ENCODE measurements around the gene IGFBP2. TPM values are rescaled to one million over a fixed set of nuclear protein-coding genes. Genes with fewer than 3 reads are reported as not detected.
A peak's percentile ranks its signal among the peaks of the same experiment; 100 is the strongest.

The IGFBP2 gene
- total RNA-seq, 1 donor from 2014 or later: 371 TPM

GRCh38 chr2:216626168-216626874, 6.9 kb upstream of the IGFBP2 start:
- H3K4me3 ChIP-seq: no peak overlapping the region
- no peaks in the 10 kb centered on the region for H3K36me3 ChIP-seq
- TF ChIP-seq EZH2 (IDR thresholded peaks at IDR 0.05) (no peak), EZH2phosphoT487 (IDR thresholded peaks at IDR 0.05) (no peak), CTCF (IDR thresholded peaks at IDR 0.05) (no peak)
- Mint-ChIP-seq H3K36me3 (no peaks in the 10 kb centered on the region), H3K27ac (peak overlapping the region; percentile 15), H3K9me3 (peaks cover 2% of the 10 kb centered on the region), H3K27me3 (ENCODE audit: insufficient read depth, low read depth) (peaks cover 4% of the 10 kb centered on the region), H3K4me1 (peaks cover 19% of the 10 kb centered on the region), H3K4me3 (no peak overlapping the region)
- no peak overlapping the region for H2AFZ ChIP-seq (replicated peaks)
- no peak overlapping the region for H3K4me2 ChIP-seq
- no peaks in the 10 kb centered on the region for H3K27me3 ChIP-seq
- peaks cover 6% of the 10 kb centered on the region for H3F3A ChIP-seq (ENCODE audit: low read depth)
- no peak overlapping the region for H3K9ac ChIP-seq
- no peaks in the 10 kb centered on the region for H3K79me2 ChIP-seq (ENCODE audit: low read depth)
- peaks cover 4% of the 10 kb centered on the region for H3K4me1 ChIP-seq
- no peak for DNase-seq (ENCODE audit: low spot score)
- no peak overlapping the region for H3K27ac ChIP-seq
- H3K9me3 ChIP-seq (ENCODE audit: low read depth): no peaks in the 10 kb centered on the region
- no peaks in the 10 kb centered on the region for H4K20me1 ChIP-seq (ENCODE audit: low read depth)

- Histone ChIP-seq H3K36me3 (no peaks in the 10 kb centered on the region), H3K27ac (no peak overlapping the region), H3F3A (ENCODE audit: low read depth) (peaks cover 6% of the 10 kb centered on the region), H3K4me3 (no peak overlapping the region), H3K9me3 (ENCODE audit: low read depth) (no peaks in the 10 kb centered on the region), H3K4me1 (peaks cover under 1% of the 10 kb centered on the region), H2AFZ (replicated peaks) (no peak overlapping the region), H3K9ac (no peak overlapping the region), H4K20me1 (ENCODE audit: low read depth) (no peaks in the 10 kb centered on the region), H3K4me2 (no peak overlapping the region), H3K79me2 (ENCODE audit: low read depth) (no peaks in the 10 kb centered on the region), H3K27me3 (peaks cover 2% of the 10 kb centered on the region)
- Mint-ChIP-seq H3K4me3 (no peak overlapping the region), H3K27ac (peak overlapping the region; percentile 15), H3K27me3 (ENCODE audit: insufficient read depth, low read depth) (peaks cover 6% of the 10 kb centered on the region), H3K4me1 (peaks cover 19% of the 10 kb centered on the region), H3K9me3 (peaks cover 2% of the 10 kb centered on the region), H3K36me3 (no peaks in the 10 kb centered on the region)
- TF ChIP-seq EZH2phosphoT487 (IDR thresholded peaks at IDR 0.05) (no peak), EZH2 (IDR thresholded peaks at IDR 0.05) (no peak), CTCF (IDR thresholded peaks at IDR 0.05) (no peak)
- DNase-seq (ENCODE audit: low spot score): no peak
These were observed 6.4 kb upstream of the IGFBP2 start for GRCh38 chr2:216626875-216627245.

DNA sequence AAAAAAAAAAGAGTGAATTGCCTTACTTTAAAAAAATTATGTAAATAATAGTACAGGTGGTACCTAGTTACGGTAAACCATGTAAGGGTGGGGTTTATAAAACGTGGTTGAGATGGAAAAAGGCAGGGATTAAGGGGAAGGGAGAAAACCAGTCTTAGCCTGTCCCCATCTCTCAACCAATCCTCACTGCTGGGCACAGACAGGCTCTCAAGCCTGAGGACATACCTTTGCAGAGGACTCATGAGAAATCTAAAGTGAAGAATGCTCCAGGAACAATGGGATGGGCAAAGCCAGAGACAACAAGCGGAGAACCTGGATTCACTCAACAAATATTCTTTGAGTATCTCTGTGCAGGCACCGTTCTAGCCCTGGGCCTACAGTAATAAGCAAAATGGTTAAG, 3.4 kb upstream of the IGFBP2 start:
- Histone ChIP-seq H3K9ac (no peak overlapping the region), H3K4me3 (no peak overlapping the region), H3K9me3 (ENCODE audit: low read depth) (no peaks in the 10 kb centered on the region), H2AFZ (replicated peaks) (no peak overlapping the region), H3K27ac (no peak overlapping the region), H4K20me1 (ENCODE audit: low read depth) (peaks cover 12% of the 10 kb centered on the region), H3K79me2 (ENCODE audit: low read depth) (peaks cover 12% of the 10 kb centered on the region), H3F3A (ENCODE audit: low read depth) (peaks cover 15% of the 10 kb centered on the region), H3K27me3 (peaks cover 11% of the 10 kb centered on the region), H3K36me3 (no peaks in the 10 kb centered on the region), H3K4me2 (no peak overlapping the region), H3K4me1 (peaks cover 10% of the 10 kb centered on the region)
- Mint-ChIP-seq H3K4me3 (no peak overlapping the region), H3K36me3 (peaks cover 5% of the 10 kb centered on the region), H3K27me3 (ENCODE audit: insufficient read depth, low read depth) (peaks cover 6% of the 10 kb centered on the region), H3K9me3 (no peaks in the 10 kb centered on the region), H3K4me1 (peaks cover 27% of the 10 kb centered on the region), H3K27ac (no peak overlapping the region)
- no peak for DNase-seq (ENCODE audit: low spot score)
- no peak for TF ChIP-seq EZH2 (IDR thresholded peaks at IDR 0.05)
- TF ChIP-seq CTCF (IDR thresholded peaks at IDR 0.05): no peak
- TF ChIP-seq EZH2phosphoT487 (IDR thresholded peaks at IDR 0.05): no peak
